T-cell (primary cell): Measurements from ENCODE around the gene CDX2. TPM values are rescaled to one million over a fixed set of nuclear protein-coding genes. Genes with fewer than 3 reads are reported as not detected.

Experiments
- ATAC-seq, 4 experiments: fragments of 200-7000 bp in 3 of 4; fragments of 150-1000 bp in 1 of 4; cut with Tn5 transposase; replicated peaks in 1 of 4; 1 replicate in 3 of 4; 2 replicates in 1 of 4; pipeline ENCODE4 v1.10.0; 2021; ENCODE audit warnings: moderate library complexity in 3 of 4, mild to moderate bottlenecking in 2 of 4, moderate number of reproducible peaks in 1 of 4
- CTCF ChIA-PET, 2 donors: fragments of 300-600 bp; sonication (Branson Sonifier 250); formaldehyde crosslinking; loops; one replicate each; lab custom pipeline; 2022; ENCODE audit warnings: antibody characterized with exemption in 2 of 2; lab: Charles Lee
- POLR2A ChIA-PET, 2 donors: fragments of 300-600 bp; sonication (Branson Sonifier 250); formaldehyde crosslinking; loops; one replicate each; lab custom pipeline; 2022; ENCODE audit warnings: antibody characterized with exemption in 2 of 2; lab: Charles Lee
- DNase-seq, 35 experiments: peaks; one replicate each; pipeline versions ENCODE4 v3.0.0 to v3.0.0-alpha.2; 2013 to 2023
- H3K27ac ChIP-seq: one replicate; pipeline ENCODE4 v1.5.1; 2013; ENCODE audit warnings: low read length
- H3K27me3 ChIP-seq, 2 experiments: replicated peaks in 1 of 2; 1 replicate in 1 of 2; 2 replicates in 1 of 2; pipeline versions ENCODE4 v1.6.1 to v1.7.0; 2013; ENCODE audit warnings: low read length in 1 of 2, mixed read lengths in 1 of 2; ENCODE audit not compliant: control insufficient read depth in 2 of 2, insufficient read depth in 2 of 2; ENCODE audit errors: extremely low read depth in 1 of 2
- H3K36me3 ChIP-seq, 2 donors: 1 replicate in 1 of 2; 2 replicates in 1 of 2; pipeline versions ENCODE4 v1.6.1 to v1.7.0; 2013; ENCODE audit warnings: low read length in 1 of 2; ENCODE audit not compliant: control insufficient read depth in 2 of 2, insufficient read depth in 1 of 2; ENCODE audit errors: extremely low read depth in 1 of 2
- H3K4me1 ChIP-seq, 2 experiments: 1 replicate in 1 of 2; 2 replicates in 1 of 2; pipeline versions ENCODE4 v1.6.1 to v1.7.0; 2013; ENCODE audit warnings: low read length in 2 of 2, mixed read lengths in 1 of 2; ENCODE audit not compliant: insufficient read depth in 2 of 2, control insufficient read depth in 1 of 2; ENCODE audit errors: extremely low read depth in 1 of 2
- H3K4me3 ChIP-seq, 2 donors: 1 replicate in 1 of 2; 2 replicates in 1 of 2; pipeline versions ENCODE4 v1.5.1 to v1.7.0; 2013; ENCODE audit warnings: mild to moderate bottlenecking in 2 of 2, low read length in 1 of 2, moderate library complexity in 1 of 2; ENCODE audit not compliant: control insufficient read depth in 1 of 2; ENCODE audit errors: extremely low read depth in 1 of 2
- H3K9me3 ChIP-seq: 2 replicates; pipeline ENCODE4 v1.7.0; 2013
- H3K27ac Mint-ChIP-seq, 2 donors: one replicate each; pipeline ENCODE4 v1.8.0; 2020 to 2021; ENCODE audit warnings: mild to moderate bottlenecking in 2 of 2, mixed read lengths in 2 of 2
- H3K27me3 Mint-ChIP-seq, 2 donors: one replicate each; pipeline ENCODE4 v1.8.0; 2021 to 2022; ENCODE audit warnings: mixed read lengths in 2 of 2
- H3K36me3 Mint-ChIP-seq: one replicate; pipeline ENCODE4 v1.8.0; 2021; ENCODE audit warnings: mixed read lengths
- H3K4me1 Mint-ChIP-seq, 3 donors: one replicate each; pipeline ENCODE4 v1.8.0; 2020 to 2022; ENCODE audit warnings: mixed read lengths in 3 of 3, mild to moderate bottlenecking in 1 of 3
- H3K4me3 Mint-ChIP-seq, 3 donors: one replicate each; pipeline ENCODE4 v1.8.0; 2020 to 2022; ENCODE audit warnings: mild to moderate bottlenecking in 3 of 3, mixed read lengths in 3 of 3, moderate library complexity in 3 of 3
- H3K9me3 Mint-ChIP-seq, 3 donors: one replicate each; pipeline ENCODE4 v1.8.0; 2020 to 2022; ENCODE audit warnings: mixed read lengths in 3 of 3
- WGBS: methylation state at CpG from one replicate; pipeline ENCODE4 v1.1.5; 2013; ENCODE audit warnings: missing lambda C conversion rate; ENCODE audit not compliant: insufficient coverage; 5-methylcytosine and 5-hydroxymethylcytosine counted together
- total RNA-seq, 35 experiments: library from RNA in 6 of 35; stranded (reverse) in 6 of 35; fragments of 120-200 nt in 1 of 35; gene quantifications; one replicate each; pipeline versions ENCODE4 v1.2.1 to v1.2.4 and lab custom pipeline; 2013 to 2026

The CDX2 gene
- total RNA-seq, 5 donors from 2014 or later (not counting 1 experiment from before 2014, with no cell fraction given) = 0.09 to 0.35 TPM; not detected in 3

DNA sequence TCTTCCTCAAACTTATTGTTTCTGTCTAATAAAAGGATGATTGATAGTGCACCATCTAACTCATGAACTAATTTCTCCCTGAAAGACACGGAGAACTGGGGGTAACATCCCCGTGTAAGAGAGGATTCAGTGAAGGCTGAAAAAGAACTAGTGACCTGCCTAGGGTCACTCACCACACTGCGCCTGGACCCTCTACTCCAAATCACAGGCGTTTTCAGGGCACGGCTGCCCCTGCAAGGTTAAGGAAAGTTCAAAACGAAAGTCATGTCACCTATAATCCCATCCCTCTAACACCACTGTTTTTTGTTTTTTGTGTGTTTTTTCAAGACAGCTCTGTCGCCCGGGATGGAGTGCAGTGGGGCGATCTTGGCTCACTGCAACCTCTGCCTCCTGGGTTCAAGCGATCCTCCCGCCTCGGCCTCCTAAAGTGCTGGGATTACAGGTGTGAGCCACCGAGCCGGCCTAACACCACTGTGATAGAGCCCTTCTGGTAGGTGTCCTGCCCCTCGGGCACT is 10.7 kb upstream of the CDX2 start:
- 23% methylated on average over 9 of the region's 15 CpGs for WGBS
- peaks cover 0 to 26% of the 10 kb centered on the region in 2 experiments for H3K4me1 ChIP-seq
- H3K27ac ChIP-seq = no peak overlapping the region
- H3K4me1 Mint-ChIP-seq = peaks cover 13 to 33% (median 30%) of the 10 kb centered on the region in 3 donors
- no peak for DNase-seq
- ChIA-PET POLR2A (no interaction called here), CTCF (no interaction called here)
- H3K9me3 Mint-ChIP-seq = no peaks in the 10 kb centered on the region
- no peak overlapping the region for H3K4me3 ChIP-seq
- H3K36me3 ChIP-seq = no peaks in the 10 kb centered on the region
- H3K27ac Mint-ChIP-seq = no peak overlapping the region
- no peak for ATAC-seq
- peaks cover 73 to 82% of the 10 kb centered on the region in 2 donors for H3K27me3 Mint-ChIP-seq
- H3K36me3 Mint-ChIP-seq = no peaks in the 10 kb centered on the region
- H3K9me3 ChIP-seq = no peaks in the 10 kb centered on the region
- H3K27me3 ChIP-seq = peaks cover 33 to 73% of the 10 kb centered on the region in 2 experiments
- H3K4me3 Mint-ChIP-seq = peak overlapping the region in 2 of 3 donors; percentile 25 to 30

DNA sequence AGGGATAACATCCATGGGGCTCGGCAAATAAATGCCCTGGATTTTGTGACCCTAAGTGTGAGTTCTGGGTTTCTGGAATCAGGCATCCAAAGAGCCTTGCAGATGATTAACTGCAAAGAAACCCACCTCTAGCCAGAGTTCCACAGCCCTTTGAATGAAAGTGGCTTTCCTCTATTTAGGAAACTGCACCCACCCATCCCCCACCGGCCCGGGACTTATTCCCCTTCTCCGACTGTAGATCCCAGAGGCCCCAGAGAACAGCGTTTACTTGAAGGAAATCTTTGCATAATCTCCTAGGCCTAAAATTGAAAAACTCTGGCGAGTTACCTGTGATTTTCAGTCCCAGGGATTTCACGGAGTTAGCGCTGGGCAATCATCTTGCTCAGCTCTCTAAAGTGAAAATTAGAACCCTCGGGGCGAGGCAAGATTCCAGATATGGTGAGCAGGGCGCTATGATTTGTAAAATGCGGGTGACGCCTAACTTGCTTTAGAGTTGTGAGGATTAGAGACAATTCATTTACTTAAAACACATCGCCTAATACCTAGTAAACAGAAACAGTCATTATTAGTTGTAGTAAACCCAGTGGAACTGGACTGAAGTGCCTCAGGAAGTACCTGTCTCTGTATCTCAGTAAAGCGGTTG is 10.0 kb upstream of the CDX2 start:
- H3K27me3 ChIP-seq = peaks cover 39 to 78% of the 10 kb centered on the region in 2 experiments
- H3K9me3 Mint-ChIP-seq = no peaks in the 10 kb centered on the region
- H3K27ac ChIP-seq = no peak overlapping the region
- H3K4me1 Mint-ChIP-seq = peaks cover 13 to 33% (median 30%) of the 10 kb centered on the region in 3 donors
- H3K27ac Mint-ChIP-seq = no peak overlapping the region
- POLR2A ChIA-PET = no interaction called here
- DNase-seq = no peak
- H3K36me3 ChIP-seq = no peaks in the 10 kb centered on the region
- CTCF ChIA-PET = no interaction called here
- peak overlapping the region in 1 of 3 donors; percentile 30 for H3K4me3 Mint-ChIP-seq
- no peak overlapping the region for H3K4me3 ChIP-seq
- no peaks in the 10 kb centered on the region for H3K36me3 Mint-ChIP-seq
- 5% methylated on average over 5 of the region's 15 CpGs for WGBS
- peaks cover 78 to 87% of the 10 kb centered on the region in 2 donors for H3K27me3 Mint-ChIP-seq
- no peaks in the 10 kb centered on the region for H3K9me3 ChIP-seq
- no peak for ATAC-seq
- H3K4me1 ChIP-seq = peaks cover 0 to 26% of the 10 kb centered on the region in 2 experiments

DNA sequence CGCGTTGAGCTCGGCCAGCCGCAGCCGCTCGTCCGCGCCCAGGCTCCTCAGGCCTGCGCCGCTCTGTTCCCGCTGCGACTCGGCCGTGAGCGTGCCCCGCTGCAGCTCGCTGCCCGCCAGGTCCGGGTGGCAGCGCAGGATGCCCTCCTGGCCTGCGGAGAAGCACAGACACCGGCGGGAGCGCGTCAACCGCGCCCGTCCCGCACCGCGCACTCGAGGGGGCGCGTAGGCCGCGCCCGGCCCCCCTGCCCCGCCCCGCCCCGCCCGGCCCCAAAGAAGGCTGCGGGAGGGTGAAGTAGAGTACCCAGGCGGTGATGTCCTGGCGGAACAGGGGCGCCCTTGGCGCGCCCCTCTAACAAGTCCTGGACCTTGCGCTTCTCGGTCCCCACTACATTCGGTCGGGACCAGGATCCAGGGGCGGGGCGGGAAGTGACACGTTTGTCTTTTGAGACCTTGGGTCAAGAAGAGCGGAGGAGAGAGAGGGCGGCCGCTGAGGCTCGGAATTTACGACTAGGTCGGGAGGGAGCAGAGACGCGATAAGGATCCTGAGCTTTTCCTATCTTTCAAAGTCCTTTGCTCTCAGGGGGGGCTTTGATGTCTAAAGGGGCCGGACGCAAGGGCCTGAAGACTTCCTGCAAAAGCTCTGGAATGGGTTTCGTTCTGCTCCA is 9.3 kb upstream of the CDX2 start:
- ChIA-PET POLR2A (no interaction called here), CTCF (no interaction called here)
- H3K27me3 ChIP-seq = peaks cover 39 to 75% of the 10 kb centered on the region in 2 experiments
- H3K4me1 ChIP-seq = peaks cover 0 to 26% of the 10 kb centered on the region in 2 experiments
- no peaks in the 10 kb centered on the region for H3K36me3 Mint-ChIP-seq
- H3K27me3 Mint-ChIP-seq = peaks cover 78 to 87% of the 10 kb centered on the region in 2 donors
- no peak overlapping the region for H3K27ac Mint-ChIP-seq
- H3K36me3 ChIP-seq = no peaks in the 10 kb centered on the region
- no peak for ATAC-seq
- peaks cover 13 to 33% (median 30%) of the 10 kb centered on the region in 3 donors for H3K4me1 Mint-ChIP-seq
- H3K9me3 Mint-ChIP-seq = no peaks in the 10 kb centered on the region
- no peaks in the 10 kb centered on the region for H3K9me3 ChIP-seq
- H3K27ac ChIP-seq = no peak overlapping the region
- H3K4me3 Mint-ChIP-seq = peak overlapping the region in 1 of 3 donors; percentile 11
- WGBS = 7% methylated on average over 62 of the region's 65 CpGs
- H3K4me3 ChIP-seq = no peak overlapping the region
- no peak for DNase-seq

DNA sequence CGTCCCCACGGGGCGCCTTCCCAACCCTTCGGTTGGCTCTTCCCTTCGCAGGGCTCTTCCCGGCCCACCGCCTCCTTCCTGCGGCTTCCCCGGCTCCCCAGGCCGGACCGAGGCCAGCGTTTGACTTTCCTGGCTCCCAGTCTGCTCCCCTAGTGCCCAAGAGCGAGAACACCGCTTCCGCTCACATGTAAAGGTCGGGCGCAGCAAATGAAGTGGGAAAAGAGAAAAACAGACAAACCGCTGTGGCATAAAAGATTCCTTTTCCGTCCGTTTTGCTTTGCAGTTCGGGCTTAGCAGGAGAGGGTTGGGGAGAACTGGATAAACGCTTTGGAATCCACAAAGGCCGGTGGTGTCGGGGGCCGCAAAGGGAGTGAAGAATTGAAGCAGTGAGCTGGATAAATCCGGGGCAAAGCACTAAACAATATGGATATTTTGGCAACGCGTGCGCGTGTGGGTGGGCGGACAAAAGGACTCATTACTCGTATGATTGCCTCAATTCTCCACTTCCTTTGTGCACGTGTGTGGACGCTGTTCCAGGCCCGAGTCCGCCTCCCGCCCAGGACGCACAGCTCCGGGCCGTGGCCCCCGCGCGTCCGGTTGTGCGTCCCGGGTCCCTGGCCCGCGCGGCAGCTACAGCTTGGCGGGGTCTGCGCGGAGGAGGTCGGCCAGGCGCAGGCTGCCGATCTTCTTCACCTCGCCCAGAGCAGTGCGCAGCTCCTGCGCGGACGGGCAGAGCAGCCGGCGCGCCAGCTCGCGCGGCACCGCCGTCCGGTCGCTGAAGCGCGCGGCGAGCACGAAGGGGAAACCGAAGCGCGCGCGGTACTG is 8.6 kb upstream of the CDX2 start:
- H3K27ac ChIP-seq = no peak overlapping the region
- ATAC-seq = no peak
- Mint-ChIP-seq H3K27me3 (peaks cover 76 to 86% of the 10 kb centered on the region in 2 donors), H3K9me3 (no peaks in the 10 kb centered on the region), H3K4me3 (peak overlapping the region in 1 of 3 donors; percentile 46), H3K27ac (no peak overlapping the region), H3K36me3 (no peaks in the 10 kb centered on the region), H3K4me1 (peaks cover 13 to 33% (median 30%) of the 10 kb centered on the region in 3 donors)
- WGBS = 5% methylated on average over 75 of the region's 80 CpGs
- no peaks in the 10 kb centered on the region for H3K36me3 ChIP-seq
- ChIA-PET POLR2A (no interaction called here), CTCF (no interaction called here)
- DNase-seq = no peak
- H3K27me3 ChIP-seq = peaks cover 34 to 79% of the 10 kb centered on the region in 2 experiments
- H3K4me1 ChIP-seq = peaks cover 0 to 26% of the 10 kb centered on the region in 2 experiments
- H3K9me3 ChIP-seq = no peaks in the 10 kb centered on the region
- H3K4me3 ChIP-seq = no peak overlapping the region

DNA sequence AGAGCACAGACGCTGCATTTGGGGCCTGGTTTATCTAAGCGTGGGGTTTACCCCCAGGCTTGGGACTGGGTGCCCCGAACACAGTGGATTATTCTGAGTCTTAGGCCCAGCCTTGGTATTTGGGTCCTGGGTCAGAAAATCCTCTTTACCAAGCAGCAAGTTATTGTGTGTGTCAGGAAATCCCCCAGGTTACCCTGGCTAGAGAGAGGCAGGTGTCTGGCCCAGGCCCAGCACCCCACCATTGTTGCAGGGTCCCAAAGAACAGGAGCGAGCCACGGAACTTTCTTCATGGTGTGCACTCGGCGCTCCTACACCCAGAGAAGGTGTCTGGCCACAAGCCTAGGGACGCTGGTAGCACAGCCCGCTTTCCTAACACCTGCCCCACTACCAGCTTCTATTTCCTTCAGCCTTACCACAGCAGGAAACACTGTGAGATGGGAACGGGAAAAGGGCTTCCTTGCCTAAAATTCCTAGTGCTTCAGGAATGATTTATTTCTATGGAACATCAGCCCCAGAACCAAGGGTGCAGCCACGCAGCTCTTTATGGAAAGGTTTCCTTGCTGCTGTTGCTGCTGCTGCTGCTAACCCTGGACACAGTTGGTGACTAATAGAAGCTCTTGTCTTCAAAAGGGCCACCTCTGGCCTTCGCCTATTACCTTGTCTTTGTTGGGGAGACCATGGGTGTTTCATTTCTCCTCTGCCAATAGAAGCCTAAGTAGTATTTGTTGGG is 7.4 kb upstream of the CDX2 start:
- H3K27ac ChIP-seq = no peak overlapping the region
- no peak overlapping the region for H3K4me3 ChIP-seq
- peaks cover 13 to 33% (median 30%) of the 10 kb centered on the region in 3 donors for H3K4me1 Mint-ChIP-seq
- CTCF ChIA-PET = interaction anchor here in 1 of 2 donors (0.8 kb wide), 1 partner anchor 150 kb away, joined by 3 read pairs; no protein-coding TSS in a partner anchor
- POLR2A ChIA-PET = no interaction called here
- no peak overlapping the region for H3K4me3 Mint-ChIP-seq
- no peaks in the 10 kb centered on the region for H3K9me3 ChIP-seq
- H3K27ac Mint-ChIP-seq = no peak overlapping the region
- DNase-seq (no peak), ATAC-seq (no peak)
- WGBS = 3% methylated on average over 5 of the region's 12 CpGs
- H3K27me3 Mint-ChIP-seq = peaks cover 67 to 86% of the 10 kb centered on the region in 2 donors
- peaks cover 25 to 85% of the 10 kb centered on the region in 2 experiments for H3K27me3 ChIP-seq
- no peaks in the 10 kb centered on the region for H3K36me3 Mint-ChIP-seq
- no peaks in the 10 kb centered on the region for H3K9me3 Mint-ChIP-seq
- H3K4me1 ChIP-seq = peaks cover 0 to 26% of the 10 kb centered on the region in 2 experiments
- no peaks in the 10 kb centered on the region for H3K36me3 ChIP-seq
